Measurements from ENCODE around the gene SUN1.

Gene SUN1

GRCh38 chr7:876972-877311 is 44.7 kb downstream of the SUN1 start (continued):
- TF ChIP-seq ELK4 (IDR thresholded peaks at IDR 0.05; ENCODE audit: borderline replicate concordance, low read depth, low read length) (no peak), SCRT2 (tag by site-specific recombination; IDR thresholded peaks at IDR 0.05) (peak; percentile 88), PATZ1 (tag by site-specific recombination; IDR thresholded peaks at IDR 0.05) (peak; percentile 67; the same call in 1 of the 2 replicates), MZF1 (tag by site-specific recombination; IDR thresholded peaks at IDR 0.05; ENCODE audit: borderline replicate concordance) (no peak; the same call in 1 of the 2 replicates), ZNF768 (tag by site-specific recombination; IDR thresholded peaks at IDR 0.05) (no peak; the same call in 1 of the 2 replicates), ZNF513 (tag by site-specific recombination; IDR thresholded peaks at IDR 0.05) (no peak), ZNF398 (tag by site-specific recombination; IDR thresholded peaks at IDR 0.05) (peak; percentile 89), ZNF184 (tag by site-specific recombination; IDR thresholded peaks at IDR 0.05) (no peak), ZNF48 (tag by site-specific recombination; IDR thresholded peaks at IDR 0.05) (no peak), EGR2 (tag by site-specific recombination; IDR thresholded peaks at IDR 0.05; ENCODE audit: low read depth) (peak; percentile 71), ZNF121 (tag by site-specific recombination; IDR thresholded peaks at IDR 0.05) (no peak), ZNF544 (tag by site-specific recombination; IDR thresholded peaks at IDR 0.05) (no peak), ZNF140 (tag by site-specific recombination; IDR thresholded peaks at IDR 0.05) (no peak), ZBTB6 (tag by site-specific recombination; IDR thresholded peaks at IDR 0.05) (no peak), OSR2 (tag by site-specific recombination; IDR thresholded peaks at IDR 0.05) (no peak), SETDB1 (IDR thresholded peaks at IDR 0.05; ENCODE audit: insufficient read length, low read length) (no peak), PRDM1 (tag by site-specific recombination; IDR thresholded peaks at IDR 0.05) (no peak), YY1 (tag by site-specific recombination; IDR thresholded peaks at IDR 0.05) (no peak), ZNF394 (tag by site-specific recombination; IDR thresholded peaks at IDR 0.05; ENCODE audit: borderline replicate concordance) (no peak), ZNF214 (tag by site-specific recombination; IDR thresholded peaks at IDR 0.05; ENCODE audit: borderline replicate concordance) (no peak), ZNF221 (tag by site-specific recombination; IDR thresholded peaks at IDR 0.05; ENCODE audit: borderline replicate concordance) (no peak), YY2 (tag by site-specific recombination; IDR thresholded peaks at IDR 0.05) (no peak), ZBTB1 (tag by site-specific recombination; IDR thresholded peaks at IDR 0.05) (no peak), ZNF624 (tag by site-specific recombination; IDR thresholded peaks at IDR 0.05) (no peak), ZNF324 (tag by site-specific recombination; IDR thresholded peaks at IDR 0.05) (peak; percentile 67; the same call in 1 of the 2 replicates), ZNF510 (tag by site-specific recombination; IDR thresholded peaks at IDR 0.05; ENCODE audit: insufficient replicate concordance) (no peak), ZNF223 (tag by site-specific recombination; IDR thresholded peaks at IDR 0.05) (no peak), WT1 (tag by site-specific recombination; IDR thresholded peaks at IDR 0.05) (0 out of 2 replicates have a peak, but pooled peaks have one; percentile 10), ZSCAN23 (tag by site-specific recombination; IDR thresholded peaks at IDR 0.05) (peak; percentile 76; the same call in 1 of the 2 replicates), ZNF24 (tag by site-specific recombination; IDR thresholded peaks at IDR 0.05) (0 out of 2 replicates have a peak, but pooled peaks have one; percentile 40), ZNF148 (tag by site-specific recombination; IDR thresholded peaks at IDR 0.05; ENCODE audit: borderline replicate concordance) (no peak)

Measured in HEK293 (cell line).